Activated CD4-positive, alpha-beta T cell treated with anti-CD3 and anti-CD28 coated beads for 1 hour (primary cell): Measurements from ENCODE around the gene DNAAF8.
A peak's percentile ranks its signal among the peaks of the same experiment; 100 is the strongest.
"Not testable (repeated sequence)": the region's sequence is repeated elsewhere in the genome, so short reads cannot be mapped to it uniquely, and the experiment has no call there.

Experiments
- DNase-seq: peaks from one replicate; pipeline ENCODE4 v3.0.0-alpha.2; 2020

Gene DNAAF8

GRCh38 chr16:4754865-4755264, 20.5 kb downstream of the DNAAF8 start:
- DNase-seq: no peak

GRCh38 chr16:4755687-4756086, 21.4 kb downstream of the DNAAF8 start:
- no peak for DNase-seq

GRCh38 chr16:4760221-4760910, 26.0 kb downstream of the DNAAF8 start:
- no peak for DNase-seq

GRCh38 chr16:4762205-4762604, 27.9 kb downstream of the DNAAF8 start:
- DNase-seq: no peak

GRCh38 chr16:4763791-4764190, 29.5 kb downstream of the DNAAF8 start:
- DNase-seq: no peak

DNA sequence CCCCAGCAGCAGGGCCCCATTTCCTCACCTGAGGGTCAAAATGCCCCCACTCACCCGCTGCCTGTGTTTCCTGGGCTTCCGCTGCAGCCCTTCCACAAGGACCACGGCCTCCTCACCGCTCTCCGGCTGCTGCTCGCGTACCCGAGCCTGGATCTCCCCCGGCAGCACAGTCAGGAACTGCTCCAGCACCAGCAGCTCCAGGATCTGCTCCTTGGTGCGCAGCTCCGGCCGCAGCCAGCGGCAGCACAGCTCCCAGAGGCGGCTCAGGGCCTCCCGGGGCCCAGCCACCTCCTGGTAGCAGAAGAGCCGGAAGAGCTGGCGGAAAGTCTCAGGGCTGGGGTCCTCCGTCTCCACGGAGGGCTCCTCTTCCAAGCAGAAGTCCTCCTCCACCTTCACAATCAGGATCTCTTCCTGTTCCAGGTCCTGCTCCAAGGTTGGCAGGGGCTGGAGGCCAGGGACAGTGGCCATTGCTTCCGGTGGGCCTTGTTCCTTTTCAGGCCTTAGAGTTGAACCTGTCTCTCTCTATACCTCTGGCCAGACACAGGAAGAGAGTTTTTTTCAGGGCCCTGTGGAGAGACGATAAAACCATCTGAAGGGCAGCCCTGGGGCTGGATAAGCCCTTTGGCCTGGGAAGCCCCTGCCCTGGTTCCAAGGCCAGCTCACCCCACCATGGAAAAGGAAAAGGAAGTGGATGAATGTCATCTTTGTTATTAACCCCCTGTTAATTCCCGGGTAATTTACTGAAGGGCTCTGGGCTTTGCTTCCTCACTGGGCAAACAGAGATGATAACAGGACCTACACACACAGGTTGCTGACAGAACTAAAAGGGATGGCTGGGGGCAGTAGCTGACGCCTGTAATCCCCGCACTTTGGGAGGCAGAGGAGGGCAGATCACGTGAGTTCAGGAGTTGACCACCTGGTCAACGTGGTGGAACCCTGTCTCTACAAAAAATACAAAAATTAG, 31.5 kb downstream of the DNAAF8 start:
- DNase-seq: no peak

- peak; percentile 93 for DNase-seq
These were observed 32.7 kb downstream of the DNAAF8 start, which contains the start of gene ZNF500 for GRCh38 chr16:4766875-4767628. TSS of gene ZNF500 (minus strand) at chr16:4767162. CDS start at chr16:4765978, 1,184 bp downstream.

- no peak for DNase-seq
These were observed 33.7 kb downstream of the DNAAF8 start for GRCh38 chr16:4767872-4768548.

DNA sequence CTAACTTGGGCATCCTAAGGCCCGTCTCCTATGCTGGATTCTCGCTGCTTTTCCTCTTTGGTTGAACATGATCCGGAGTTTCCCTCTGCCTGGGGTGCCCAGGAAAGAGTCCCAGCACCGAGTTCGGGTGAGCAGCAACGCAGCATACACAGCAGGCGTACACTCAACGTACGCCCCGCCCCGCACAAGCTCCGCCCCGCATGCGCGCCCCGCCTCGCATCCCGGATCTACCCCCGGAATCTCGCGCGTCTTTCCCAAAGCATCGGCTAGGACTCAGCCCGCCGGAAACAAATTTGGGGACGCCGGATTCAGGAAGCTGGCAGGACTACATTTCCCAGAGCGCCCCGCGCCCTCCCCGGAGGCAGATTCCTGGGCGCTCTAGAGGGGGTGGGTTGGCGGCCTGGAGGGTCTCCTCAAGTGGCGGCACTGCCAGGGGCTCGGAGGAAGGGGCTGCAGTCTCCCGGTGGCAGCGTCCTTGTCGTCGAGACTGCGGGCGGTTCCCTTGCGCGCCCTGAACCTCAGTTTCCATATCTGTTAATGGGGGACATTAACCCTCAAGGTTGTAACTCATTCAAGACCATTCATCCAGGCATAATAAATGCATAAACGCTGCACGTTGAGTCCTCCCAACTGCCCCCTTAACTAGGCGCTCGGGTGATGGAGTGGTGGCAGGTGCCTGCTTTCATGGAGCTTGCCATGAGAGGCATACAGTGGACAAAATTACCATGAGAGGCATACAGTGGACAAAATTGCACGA, 34.4 kb downstream of the DNAAF8 start:
- peak; percentile 64 for DNase-seq

DNA sequence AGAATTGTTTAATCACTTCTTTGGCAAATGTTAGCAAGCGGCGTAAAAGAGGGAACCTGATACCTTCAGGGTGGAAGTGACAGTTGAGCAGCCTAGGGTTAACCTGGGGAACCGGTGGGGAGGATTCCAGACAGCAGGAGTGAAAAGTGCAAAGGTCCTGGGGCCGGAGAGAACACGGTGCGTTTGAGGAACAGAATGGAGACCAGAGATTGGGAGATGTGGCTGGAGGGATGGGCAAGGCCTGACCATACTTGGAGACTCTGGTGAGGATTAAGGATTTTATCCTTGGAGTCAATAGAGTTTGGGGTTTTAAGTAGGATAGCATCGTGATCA, 34.9 kb downstream of the DNAAF8 start:
- DNase-seq: no peak

- DNase-seq: no peak
These were observed 37.3 kb downstream of the DNAAF8 start for GRCh38 chr16:4771646-4772045.

DNA sequence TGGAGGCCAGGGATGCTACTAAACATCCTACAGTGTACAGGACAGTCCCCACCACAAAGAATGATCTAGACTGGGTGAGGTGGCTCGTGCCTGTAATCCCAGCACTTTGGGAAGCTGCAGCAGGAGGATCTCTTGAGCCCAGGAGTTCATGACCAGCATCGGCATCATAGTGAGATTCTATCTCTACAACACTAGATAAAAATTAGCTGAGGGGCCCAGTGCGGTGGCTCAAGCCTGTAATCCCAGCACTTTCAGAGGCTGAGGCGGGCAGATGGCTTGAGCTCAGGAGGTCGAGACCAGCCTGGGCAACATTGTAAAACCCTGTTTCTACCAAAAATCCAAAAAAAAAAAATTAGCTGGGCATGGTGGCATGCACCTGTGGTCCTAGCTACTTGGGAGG, 38.0 kb downstream of the DNAAF8 start:
- DNase-seq: no peak

DNA sequence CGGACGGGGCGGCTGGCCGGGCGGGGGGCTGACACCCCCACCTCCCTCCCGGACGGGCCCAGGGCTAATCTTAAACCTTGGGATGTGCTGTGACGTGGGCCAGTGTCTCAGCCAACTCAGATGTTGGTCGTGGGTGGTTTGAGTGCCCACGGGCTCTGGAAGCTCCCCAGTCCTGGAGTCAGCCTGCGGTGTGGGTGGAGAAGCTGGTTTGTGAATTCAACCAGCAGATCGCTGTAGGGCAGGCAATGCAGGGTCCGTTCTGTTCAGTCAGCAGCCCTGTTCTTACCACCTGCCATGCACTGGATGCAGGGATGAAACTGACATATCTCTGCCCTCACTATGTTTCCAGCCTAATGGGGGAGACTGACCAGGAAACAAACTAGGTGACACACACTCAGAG, 40.7 kb downstream of the DNAAF8 start:
- DNase-seq: no peak

DNA sequence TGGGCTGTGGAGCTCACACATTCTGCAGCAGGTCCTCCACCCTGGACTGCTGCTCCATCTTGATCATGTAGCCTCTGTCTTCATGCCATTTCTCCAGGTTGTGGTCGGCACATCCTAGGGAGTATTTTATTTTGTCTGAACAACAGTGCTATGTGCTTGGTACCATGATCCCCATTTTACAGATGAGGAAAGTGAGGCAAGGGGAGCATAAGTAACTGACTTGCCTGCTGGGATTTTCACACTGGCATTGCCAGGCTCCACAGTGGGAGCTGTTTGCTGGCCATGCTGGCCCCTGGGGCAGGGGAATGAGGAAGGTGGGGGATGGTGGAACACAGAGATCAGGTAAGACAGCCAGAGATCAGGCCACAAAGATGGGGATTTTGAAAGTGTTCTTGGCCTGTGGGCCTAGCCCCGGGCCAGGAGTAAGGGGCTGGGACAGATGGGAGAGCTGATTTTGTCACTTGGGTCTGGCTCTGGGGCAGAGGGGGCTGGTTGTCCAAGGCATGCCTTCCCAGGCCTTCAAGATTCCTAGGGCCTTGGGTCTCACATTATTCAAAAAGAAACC, 41.9 kb downstream of the DNAAF8 start:
- no peak for DNase-seq

DNA sequence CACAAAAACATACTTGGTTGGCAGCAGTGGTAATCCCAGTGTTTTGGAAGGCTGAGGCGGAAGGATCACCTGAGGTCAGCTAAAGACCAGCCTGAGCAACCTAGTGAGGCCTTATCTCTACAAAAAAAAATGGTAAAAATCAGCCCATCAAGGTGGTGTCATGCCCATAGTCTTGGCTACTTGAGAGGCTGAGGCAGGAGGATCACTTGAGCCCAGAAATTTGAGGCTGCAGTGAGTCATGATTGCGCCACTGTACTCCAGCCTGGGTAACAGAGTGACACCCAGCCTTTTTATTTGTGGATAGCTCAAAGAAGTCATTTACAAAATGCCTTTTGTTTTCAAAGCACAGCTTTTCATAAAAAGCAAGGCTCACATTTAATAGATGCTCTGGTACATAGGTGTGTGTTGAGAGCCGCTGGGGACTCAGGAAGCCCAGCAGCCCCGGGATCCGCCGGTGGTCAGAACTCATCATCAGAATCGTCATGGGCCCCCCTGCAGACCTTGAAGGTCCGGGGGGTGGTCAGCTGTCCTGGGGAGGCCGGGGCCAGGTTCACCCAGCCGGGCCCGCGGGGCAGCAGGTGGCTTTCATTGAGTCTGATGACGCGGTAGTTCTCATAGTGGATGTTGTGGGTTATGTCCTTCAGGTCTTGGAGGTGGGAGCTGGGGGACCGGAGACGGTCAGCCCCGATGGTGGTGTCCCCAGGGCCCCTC, 43.2 kb downstream of the DNAAF8 start:
- DNase-seq: no peak

GRCh38 chr16:4778050-4778392, 43.7 kb downstream of the DNAAF8 start:
- DNase-seq: no peak

- no peak for DNase-seq
These were observed 45.9 kb downstream of the DNAAF8 start for GRCh38 chr16:4780235-4780634.

DNA sequence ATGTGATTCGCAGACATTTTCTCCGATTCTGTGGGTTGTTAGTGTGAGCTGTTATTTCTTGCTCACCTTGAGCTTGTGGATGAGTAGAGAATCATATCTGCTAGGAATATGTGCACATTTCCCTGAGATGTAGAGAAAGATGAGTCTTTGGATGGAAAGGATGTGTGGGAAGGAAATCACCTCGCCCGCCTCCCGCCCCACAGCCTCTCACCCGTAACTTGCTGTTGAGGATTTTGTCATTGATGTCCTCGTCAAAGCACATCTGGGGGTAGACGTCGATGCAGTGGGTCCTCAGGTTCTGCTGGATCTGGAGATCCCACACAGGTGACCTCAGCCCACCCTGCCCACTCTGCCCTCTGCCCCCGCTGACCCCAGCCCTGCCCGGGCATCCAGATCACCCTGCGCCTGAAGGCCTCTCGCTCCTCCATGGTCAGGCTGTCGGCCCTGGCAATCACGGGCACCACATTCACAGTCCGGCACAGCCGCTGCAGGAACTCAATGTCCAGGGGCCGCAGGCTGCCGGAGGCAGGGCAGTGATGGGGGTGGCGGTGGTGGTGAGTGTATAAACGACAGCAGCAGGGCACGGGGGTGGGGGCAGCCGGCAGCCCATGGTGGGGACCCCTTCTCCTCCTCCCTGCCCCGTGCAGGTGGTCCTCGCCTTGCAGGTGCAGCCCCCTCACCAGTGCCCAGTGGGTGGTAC, 49.1 kb downstream of the DNAAF8 start:
- DNase-seq: no peak

DNA sequence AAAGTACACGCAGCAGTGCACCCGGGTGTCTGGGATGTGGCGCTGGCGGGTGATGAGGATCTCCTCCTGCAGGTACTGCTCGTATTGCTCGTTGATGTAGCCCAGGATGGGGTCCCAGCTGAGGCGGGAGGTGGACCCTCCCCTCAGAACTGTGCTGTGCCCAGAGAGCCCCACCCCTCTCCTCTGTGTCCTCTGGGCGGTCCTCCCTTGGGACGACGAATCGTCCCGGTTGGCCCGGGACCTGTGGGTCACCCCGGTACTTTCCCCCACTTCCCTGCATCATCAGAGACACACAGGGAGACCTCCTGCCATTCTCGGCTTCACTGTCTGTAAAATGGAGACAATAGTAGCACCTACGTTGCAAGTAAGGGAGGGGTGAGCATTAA, 49.6 kb downstream of the DNAAF8 start:
- no peak for DNase-seq

DNA sequence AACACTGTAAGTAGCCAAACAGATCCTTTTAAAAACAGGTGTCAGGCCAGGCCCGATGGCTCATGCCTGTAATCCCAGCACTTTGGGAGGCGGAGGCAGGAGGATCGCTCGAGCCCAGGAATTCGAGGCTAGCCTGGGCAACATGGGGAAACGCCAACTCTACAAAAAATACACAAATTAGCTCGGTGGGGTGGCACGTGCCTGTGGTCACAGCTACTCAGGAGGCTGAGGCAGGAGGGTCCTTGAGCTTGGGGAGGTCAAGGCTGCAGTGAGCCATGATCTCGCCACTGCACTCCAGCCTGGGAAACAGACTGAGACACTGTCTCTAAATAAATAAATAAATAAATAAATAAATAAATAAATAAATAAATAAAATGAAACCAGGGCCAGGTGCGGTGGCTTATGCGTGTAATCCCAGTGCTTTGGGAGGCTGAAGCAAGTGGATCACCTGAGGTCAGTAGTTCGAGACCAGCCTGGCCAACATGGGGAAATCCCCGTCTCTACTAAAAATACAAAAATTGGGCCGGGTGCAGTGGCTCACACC, 50.2 kb downstream of the DNAAF8 start:
- DNase-seq: not testable (repeated sequence)
